Measurements from ENCODE around the gene ADGRD1.

Gene ADGRD1

DNA sequence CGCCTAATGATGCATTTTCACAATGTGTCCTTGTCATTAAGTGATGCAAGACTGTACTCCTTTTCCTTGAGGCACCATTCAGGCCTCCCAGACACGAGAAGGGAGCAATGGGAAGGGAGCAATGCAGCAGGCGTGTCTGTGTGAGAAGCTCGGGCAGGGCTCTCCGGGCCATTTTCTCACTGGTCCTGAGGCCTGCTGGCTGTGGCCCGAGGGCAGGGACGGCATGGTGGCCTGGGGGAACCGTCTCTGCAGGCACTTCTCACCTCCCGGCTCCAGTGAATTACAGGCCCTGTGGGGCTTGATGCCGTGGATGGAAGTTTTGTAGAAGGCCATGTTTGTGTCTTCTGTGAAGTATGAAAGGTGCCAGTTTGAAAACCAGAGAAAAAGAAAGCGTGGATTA, 71.0 kb downstream of the ADGRD1 start:
- no peak for DNase-seq (ENCODE audit: low read depth in 2 of 2)

DNA sequence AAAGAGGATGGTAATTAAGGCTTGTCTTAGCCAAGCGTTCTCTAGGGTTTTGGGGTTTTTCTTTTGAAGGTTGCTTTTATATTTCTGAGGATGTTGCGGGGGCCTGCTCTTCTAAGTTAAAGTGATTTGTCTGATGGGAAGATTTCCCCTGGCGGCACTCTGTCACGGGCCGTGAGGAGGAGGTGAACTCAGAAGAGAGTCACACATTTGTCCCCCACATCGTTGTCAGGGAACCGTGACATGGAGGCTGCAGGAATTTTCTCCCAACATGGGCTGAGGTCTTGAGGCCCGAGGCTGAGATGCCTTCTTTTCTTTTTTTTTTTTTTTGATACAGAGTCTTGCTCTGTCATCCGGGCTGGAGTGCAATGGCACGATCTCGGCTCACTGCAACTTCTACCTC, 71.5 kb downstream of the ADGRD1 start:
- DNase-seq (ENCODE audit: low read depth in 2 of 2), result no peak

DNA sequence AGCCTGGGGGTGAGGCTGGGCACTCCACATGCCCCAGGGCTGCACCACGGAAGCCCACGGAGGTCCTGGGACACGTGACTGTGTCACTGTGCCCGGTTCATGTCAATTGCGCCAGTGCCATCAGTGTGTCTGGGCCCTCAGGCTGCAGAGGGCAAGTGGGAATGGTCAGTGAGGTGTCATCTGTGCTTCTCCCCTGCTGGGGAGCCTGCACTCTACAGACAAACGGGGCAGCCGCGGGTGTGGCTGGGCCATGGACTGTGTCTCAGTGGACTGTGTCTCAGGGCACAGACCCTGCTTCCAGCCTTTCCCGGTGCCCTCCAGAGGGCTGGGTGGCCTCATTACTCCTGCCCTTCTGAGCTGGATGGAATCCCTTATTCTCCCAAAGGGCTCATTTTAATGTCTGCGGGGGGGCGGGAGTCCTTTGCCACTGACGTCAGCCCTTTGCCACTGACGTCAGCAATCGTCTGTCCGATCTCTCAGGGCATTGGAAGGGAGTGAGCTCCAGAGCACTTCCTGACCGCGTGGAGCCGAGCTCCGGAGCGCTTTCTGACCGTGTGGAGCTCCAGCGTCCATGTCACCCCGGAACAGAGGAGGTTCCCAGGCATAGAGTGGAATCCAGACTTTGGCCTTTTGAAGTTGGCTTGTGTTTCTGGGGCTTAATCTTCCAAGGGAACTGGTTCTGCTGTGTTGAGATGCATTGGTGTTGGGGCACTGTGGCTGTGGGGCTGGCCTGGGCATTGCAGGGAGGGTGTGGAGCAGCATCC, 72.4 kb downstream of the ADGRD1 start:
- no peak for DNase-seq (ENCODE audit: low read depth in 2 of 2)

DNA sequence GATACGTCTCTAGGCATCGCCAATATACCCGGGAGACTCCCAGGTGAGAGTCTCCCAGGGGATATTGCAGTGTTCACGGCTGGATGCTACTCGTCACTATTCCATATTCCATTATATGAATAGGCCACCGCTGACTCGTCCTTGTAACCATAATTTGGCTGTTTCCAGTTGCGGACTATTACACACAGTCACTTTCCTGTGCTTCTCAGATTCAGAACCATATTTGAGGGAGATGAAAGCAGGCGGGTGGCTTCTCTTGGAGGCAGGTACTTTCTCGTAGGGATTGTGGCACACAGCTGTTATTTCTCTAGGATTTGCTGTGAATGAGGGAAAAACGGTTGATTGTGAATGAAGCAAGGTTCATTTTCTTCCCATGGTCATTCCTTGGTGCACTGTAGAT, 73.0 kb downstream of the ADGRD1 start:
- DNase-seq (ENCODE audit: low read depth in 2 of 2), result no peak

DNA sequence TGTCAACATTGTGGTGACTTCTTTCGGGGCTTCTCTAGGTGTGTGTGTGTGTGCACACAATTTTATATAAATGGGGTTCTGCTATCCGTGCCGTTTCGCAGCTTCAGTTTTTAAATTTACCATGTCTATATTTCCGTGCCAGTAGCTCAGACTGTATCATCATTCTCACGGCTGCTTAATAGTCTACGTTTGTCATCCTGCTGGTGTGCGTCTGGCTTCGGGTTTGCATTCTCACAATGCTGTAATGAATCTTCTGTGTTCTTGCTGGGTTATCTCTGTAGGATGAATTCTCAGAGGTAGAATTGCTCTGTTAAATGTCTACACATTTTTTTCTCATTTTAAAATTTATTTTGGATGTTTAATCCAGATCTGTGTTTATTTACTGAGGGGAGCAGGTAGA, 73.6 kb downstream of the ADGRD1 start:
- no peak for DNase-seq (ENCODE audit: low read depth in 2 of 2)

DNA sequence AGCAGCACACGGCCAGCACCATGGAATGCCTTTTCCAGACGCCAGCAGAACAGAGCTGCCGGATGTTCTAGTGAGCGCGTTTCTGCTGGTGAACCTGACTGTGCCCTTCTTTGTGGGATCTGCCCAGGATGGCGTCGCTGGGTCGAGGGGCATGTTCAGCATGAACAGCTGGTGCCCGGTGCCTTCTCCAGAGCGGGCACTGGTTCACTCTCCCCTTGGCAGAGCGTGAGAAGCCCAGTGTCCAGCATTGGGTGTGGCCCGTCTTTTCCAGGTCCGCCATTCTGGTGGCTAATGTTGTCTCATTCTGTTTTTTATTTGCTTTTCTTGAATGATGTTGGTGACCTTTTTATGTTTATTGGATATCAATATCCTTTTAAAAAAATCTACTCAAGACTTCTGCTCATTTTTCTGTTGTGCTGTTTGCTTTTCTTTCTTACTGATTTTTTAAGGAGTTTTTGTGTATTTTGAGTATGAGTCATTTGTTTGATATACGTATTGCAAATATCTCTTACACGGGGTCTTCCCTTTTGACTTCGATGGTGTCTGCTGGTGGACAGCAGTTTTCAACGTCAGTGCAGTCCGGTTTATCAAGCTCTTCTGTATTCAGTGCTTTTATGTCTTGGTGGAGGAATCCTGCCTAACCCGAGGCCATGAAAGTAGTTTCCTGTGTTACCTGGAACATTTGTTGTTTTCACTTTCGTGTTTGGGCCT, 74.3 kb downstream of the ADGRD1 start:
- no peak for DNase-seq (ENCODE audit: low read depth in 2 of 2)

DNA sequence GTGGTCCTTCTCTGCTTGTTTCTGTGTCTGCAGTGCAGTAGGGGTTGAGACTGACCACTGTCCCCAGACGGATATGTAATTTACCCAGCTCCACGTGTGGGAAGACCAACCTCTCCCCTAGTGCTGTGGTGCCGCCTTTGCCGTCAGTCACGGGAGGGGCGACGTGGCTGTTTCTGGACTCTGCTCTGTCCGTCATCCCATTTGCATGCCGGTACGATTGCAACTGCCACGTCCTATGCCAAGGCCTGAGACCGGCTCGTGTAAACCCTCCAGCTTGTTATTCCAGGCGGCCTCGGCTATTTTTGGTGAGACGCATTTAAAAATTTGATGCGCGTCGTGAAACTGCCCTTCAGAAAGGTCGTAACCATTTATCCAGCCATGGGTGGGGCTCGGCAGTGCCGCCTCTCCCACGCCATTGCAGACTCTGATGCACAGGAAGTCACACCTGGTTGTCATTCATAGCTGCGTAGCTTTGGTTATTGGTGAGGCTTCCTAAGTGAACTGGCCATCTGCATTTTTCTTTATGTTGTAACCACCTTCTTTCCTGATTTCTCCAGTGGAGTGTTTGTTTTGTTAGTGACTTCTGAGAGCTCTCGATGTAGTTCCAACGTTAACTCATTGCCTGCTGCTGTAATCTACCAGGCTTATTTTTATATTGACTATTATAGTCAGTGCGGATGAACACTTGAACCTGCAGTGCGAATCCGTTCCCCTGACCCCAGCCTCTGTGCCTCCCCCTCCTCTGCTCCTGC, 75.1 kb downstream of the ADGRD1 start:
- DNase-seq (ENCODE audit: low read depth in 2 of 2), result no peak

DNA sequence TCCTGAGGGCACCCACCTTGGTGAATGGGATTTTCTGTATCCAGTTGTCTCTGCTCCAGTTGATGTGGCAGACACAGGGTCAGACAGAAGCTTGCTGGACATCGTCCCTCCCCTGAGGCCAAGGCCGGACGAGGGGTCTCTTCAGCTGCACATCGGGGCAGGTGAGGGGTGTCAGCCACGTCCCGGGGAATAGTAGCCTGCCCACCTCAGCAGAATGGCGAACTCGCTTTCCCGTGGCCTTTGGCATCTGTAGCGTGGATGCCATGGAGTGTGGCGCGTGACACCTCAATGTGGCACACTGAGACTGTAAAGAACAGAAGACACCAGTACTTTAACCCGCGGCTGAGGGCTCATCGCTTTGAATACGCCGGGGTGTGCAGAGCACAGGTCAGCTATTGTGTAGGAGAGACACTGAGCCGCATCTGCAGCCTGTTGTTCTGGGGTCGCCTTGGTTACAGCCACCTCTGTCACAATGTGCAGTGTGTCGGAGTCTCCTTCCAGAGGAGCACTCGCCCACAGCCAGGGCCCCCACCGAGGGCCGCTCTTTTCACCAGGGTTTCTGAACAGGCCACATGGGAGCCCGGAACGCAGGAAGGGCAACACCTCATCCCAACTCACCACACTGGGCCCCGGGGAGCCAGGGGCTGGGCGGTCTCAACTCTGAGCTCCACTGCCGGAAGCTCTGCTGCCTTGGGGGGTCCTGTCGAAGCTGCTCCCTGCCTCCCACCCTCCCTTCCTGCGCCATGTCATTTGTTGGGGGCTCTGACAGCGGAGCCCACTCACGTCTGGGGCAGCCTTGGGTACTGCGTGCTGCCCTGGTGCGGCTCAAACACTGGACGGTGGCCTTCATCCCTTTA, 77.0 kb downstream of the ADGRD1 start:
- DNase-seq (ENCODE audit: low read depth in 2 of 2), result no peak

DNA sequence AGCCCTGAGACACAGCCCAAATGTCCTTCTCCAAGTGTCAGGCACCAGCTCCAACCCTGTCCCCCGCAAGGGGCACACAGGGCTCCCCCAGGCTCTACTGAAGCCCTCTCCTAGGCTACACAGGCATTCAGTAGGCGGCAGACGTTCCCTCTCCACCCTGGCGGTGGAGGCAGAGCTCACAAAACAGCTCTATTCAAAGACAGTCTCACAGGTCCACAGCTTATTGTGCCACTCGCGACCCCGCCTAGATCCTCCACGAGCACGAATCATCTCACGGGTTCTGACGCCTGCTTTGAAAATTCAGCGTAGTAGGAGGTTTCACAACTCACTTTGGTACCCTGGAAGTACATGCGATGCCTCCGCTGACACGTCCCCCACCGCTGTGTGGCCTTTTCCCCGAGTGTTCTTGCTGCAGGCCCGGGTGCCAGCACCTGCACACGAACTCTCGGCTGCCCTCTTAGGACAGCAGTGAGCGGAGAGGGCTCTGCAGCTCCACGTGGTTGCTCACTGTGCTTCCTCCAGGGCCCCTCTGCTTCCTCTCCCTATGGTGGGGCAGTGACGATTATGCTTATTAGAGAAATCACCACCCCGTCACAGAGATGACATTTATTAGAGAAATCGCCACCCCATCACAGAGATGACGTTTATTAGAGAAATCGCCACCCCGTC, 78.5 kb downstream of the ADGRD1 start:
- DNase-seq (ENCODE audit: low read depth in 2 of 2), result no peak

DNA sequence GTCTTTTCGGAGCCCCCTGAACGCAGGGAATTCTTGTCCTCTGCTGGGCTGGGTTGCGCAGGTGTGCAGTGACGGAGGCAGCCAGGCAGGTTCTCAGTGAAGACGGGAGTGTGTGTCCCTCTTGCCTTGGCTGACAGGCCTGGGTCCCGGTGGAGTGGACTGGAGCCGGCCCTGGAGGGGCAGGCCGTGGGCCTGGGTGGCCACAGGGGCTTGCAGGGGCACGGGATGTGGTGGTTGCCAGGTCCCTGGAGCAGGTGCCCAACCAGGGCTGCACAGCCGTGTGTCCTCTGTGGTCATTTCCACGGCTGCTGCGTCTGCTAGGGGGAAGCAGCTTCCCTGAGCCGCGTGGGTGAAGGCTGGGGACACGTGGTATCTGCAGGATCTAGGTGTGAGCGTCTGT, 79.8 kb downstream of the ADGRD1 start:
- DNase-seq (ENCODE audit: low read depth in 2 of 2), result no peak

DNA sequence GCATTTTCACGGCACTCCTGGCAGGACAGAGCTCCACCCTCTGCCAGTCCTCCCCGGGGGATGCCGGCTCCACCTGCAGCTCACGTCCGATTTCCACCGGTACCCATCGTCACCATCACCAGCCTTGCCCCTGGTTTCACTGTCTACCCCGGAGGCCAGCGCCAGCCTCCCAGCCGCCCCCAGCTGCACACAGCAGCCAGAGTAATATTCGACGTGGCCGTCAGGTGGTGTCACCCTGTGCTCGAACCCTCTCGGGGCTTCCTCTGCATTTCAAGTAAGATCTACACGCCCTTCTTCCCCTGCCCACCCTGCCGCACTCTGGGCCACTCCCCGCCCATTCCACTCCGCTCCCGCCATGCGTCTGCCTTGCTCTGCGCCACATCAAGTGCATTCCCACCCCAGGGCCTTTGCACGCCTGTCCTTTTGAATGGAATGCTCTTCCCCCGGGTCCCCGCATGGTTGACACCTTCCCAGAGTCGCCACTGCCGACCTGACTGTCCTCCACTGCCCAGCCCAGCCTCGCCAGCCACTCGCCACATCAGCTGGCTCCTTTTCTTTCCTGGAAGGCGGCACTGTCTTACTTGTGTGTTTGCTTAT, 80.3 kb downstream of the ADGRD1 start:
- DNase-seq (ENCODE audit: low read depth in 2 of 2), result no peak

DNA sequence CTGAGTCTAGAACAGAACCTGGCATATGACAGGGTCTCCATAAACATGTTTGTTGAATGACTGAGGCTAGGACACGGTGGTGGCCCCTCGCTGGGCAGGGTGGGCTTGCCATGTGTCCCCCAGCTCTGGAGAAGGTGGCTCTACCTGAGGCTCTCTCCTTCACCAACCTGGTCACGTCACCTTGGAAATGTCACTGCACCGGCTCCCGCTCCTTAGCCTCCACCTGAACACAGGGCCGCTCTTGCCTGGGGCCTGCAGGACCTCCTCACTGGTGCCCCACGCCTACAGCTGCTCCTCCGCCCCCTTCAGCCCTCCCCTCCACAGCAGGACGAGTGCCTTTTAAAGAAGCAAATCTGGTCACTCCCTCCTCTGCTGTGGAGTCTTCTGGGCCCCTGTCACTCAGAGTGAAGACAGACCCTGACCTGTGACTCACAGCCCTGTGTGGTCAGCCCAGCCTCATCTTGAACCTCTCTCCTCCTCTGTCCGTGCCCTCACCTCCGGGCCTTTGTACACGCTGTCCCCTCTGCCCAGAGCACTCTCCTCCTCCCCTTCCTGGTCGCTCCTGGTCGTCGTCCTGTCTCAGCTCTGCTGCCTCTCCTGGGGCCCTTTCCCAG, 81.0 kb downstream of the ADGRD1 start:
- no peak for DNase-seq (ENCODE audit: low read depth in 2 of 2)

DNA sequence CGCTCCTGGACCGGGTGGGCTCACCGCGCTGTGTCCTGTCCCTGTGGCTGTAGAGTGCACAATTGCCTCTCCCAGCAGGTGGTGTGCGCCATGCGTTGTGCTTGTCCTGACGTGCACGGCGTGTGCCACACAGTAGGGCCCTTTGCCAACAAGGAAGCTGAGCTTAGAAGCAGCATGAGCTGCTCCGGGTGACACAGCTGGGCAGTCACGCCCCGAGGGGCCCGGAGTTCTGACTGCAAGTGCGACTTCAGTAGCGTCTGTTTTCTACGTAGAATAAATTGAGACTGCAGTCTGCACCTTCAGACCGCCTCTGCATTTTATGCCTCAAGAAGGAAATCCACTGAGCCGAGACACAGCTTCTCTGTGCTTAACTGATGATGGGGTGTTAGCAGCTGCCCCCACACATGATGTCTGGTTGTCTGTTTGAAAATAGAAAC, 81.6 kb downstream of the ADGRD1 start:
- no peak for DNase-seq (ENCODE audit: low read depth in 2 of 2)

DNA sequence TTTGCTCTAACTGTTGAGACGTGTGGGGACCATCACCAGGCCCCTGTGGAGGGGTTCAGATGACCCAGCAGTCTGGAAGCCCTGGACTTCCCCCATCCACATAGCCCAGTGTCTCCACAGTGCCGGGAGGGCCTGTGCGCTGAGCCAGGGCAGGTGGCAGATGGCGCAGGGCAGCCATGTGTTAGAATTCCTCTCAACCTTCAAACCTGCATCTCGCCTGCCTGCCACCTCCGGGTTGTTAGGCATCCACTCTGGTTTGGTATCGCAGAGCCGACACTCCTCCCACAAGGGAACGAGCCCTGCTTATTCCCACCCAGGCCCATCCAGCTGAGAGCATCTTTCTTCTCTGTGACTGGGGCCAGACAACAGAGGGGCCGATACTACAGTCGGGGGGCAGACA, 84.5 kb downstream of the ADGRD1 start:
- no peak for DNase-seq (ENCODE audit: low read depth in 2 of 2)

DNA sequence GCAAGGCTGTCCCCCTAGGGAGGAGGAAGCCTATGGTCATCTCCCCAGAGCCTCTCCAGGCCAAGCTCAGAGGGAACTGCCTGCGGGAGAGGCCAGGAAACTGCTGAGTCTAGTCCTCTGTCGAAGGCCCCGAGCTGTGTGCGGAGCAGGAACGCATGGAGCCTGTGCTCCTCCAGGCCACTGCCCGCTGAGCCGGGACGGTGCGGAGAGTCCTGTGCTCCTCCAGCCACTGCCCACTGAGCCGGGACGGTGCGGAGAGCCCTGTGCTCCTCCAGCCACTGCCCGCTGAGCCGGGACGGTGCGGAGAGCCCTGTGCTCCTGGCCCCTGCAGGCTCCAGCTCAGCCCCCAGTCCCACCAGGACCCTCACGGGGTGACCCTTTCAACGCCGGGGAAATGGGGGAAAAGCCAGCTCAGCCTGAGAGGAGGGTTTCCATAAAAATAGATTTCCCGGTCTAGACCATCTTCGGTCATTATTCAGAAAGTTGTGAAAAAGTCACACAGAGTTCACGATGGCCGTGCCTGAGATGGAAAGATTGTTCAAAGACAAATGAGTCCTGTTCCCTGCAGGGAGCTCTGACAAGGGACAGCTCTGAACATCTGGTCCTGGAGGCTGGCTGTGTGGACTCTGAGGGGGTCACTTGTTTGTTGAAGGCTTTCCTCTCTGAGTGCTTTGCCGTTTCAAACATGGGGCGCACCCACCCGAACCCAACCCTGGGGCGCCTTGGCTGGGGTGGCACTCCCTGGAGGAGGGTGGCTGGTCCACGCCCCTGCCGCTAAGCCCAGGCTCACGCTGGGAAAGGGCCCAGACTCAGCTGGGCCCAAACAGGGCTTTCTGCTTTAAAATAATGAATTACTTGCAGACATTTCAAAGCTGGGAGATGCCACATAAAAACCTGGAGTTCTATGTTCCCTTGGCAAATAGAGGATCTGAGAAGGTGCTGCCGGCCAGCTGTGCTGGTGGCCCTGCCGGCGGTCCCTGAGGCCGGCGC, 85.5 kb downstream of the ADGRD1 start:
- DNase-seq (ENCODE audit: low read depth in 2 of 2), result no peak

DNA sequence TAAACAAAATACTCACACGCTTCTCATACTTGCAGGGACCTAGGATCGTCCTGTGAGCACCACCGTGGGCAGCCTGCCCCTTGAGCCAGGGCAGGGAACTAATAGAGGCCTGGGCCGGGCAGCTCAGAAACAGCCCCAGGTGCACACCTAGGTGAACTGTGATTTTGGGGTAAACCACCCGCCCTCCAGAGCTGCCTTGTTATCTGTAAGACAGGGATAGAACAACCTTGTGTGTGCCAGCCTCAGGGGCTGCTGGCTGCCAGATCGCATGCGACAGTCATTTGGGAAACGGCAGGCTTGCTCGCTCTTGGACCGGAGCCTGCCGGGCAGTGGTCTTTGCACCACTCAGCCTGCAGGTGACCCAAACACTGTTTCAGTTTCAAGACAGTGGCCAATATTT, 86.8 kb downstream of the ADGRD1 start:
- DNase-seq (ENCODE audit: low read depth in 2 of 2), result no peak

DNA sequence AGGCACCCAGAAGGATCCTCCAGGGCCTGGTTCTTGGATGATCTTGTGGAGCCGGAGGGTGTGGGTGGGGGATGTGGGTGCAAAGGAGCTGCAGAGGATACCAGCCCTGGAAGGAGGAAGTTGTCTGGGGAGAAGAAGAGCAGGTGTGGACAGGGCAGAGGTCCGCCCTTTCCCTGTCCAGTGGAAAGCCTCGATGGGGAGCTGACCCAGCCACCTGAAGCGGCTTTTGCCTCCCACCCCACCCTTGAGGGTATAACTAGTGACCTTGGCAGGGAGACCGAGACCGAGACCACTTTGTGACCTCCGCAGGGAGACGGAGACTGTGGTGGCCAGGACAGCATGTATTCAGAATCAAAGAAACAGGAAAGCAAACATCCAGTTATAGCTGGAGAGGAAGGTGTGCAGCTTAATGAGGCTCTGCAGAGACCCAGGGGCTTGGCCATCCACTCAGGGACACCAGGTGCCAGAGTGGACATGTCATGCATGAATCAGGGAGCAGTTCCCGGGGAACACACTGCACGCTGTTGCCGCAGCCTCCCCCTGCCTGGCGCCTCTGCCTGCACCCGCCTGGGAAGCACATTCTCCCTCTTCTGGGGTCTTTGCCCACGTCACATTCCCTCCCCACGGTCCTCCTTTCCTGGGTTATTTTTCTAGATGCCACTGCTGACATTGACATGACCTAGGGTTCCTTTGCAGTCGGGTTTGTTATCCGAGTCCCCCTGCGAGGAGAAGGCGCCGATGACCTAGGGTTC, 87.7 kb downstream of the ADGRD1 start:
- no peak for DNase-seq (ENCODE audit: low read depth in 2 of 2)
